ENCODE results near the gene LHX1.

LHX1 gene

DNA sequence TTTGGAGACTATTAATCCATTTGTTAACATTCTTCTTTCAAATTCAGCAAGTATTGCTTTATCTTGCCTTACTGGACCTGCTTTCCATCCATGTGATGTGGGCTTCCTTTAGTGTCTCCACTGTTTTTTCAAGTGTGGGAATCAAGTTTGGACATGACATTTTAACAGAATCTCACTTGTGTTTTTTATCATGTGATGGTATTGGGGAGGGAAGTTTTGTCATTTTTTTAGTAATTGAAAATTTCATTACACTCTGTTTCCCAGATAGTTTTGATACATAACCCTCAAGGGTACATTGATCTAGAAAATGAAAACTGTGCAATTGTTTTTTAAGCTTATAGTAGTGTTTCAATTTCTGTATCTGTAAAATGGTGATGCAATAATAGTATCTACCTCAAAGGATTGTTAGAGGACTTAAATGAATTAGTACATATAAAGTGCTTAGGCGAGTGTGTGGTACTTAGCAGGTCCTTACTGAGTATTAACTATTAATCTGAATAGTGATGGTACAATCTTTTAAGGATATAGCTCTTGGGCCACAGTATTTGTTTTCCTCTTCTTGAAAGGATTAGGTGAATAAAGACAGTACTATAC, 38.7 kb downstream of the LHX1 start:
- no peak for DNase-seq

DNA sequence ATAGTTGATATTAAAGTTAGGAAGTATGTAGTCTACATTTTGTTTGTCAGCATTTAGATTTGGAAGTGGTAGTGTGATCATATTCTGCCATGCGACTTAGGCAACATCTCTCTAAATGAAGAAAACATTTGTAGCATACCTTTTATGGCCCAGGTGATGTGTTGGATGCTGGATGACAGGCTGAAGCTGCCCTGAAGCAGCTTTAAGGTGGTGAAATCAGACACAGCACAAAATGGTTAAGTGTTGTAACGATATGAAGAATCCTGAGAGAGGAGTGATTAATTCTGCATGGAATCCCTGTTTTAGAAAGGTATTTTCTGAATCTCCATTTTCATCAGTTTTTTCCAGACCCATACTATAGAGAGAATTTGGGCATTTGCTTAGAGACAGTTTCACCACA, 39.8 kb downstream of the LHX1 start:
- DNase-seq, result no peak

DNA sequence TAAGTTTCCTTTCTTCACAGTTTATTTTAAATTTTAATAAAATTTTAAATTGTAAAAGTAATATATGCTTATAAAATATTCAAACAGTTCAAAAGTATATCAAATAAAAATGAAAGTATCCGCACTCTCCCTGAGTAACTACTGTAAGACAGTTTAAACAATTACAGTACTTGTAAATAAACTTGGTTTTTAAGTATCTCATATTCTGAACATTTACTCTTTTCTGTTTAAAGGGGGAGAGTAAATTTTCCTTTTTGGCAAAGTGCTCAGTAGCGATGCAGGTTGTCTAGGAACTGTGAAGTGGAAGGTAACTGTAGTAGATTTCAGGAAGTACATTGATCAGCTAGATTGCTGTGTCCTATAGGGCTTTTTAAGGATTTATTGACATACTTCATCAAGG, 40.3 kb downstream of the LHX1 start:
- no peak for DNase-seq

DNA sequence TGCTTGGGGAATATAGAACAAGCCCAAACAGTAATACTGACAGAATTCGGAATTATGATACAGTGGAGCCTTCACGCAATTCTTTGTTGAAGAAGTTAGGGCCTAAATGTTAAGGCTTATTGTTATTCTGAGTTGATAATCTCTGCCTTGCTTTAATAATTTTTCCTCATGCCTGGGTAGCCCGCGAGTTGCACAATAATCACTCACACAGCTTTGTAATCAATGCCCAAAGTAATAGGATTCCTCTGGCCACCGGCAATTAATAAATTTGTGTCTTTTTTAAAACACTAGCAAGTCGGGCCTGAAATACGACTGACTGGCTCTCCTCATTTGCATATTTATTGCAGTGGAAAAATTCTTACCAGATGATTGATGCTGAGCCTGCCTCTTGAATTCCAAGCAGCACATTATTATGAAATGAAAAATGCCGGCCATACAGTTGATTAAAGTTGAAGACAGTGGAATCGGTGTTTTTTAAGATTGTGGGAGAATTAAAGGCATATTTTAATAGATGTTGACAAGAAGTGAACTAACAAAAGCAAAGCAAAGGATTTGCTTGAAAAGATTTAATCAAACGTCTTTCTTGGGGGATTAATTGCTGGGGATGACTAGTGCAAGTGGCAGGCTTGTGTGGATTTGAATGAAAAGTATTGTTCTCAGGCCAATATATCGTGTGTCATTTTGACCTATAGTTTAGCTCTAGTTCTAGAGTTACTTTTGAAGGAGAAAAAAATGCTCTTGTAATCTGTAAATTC, 41.7 kb downstream of the LHX1 start:
- no peak for DNase-seq

DNA sequence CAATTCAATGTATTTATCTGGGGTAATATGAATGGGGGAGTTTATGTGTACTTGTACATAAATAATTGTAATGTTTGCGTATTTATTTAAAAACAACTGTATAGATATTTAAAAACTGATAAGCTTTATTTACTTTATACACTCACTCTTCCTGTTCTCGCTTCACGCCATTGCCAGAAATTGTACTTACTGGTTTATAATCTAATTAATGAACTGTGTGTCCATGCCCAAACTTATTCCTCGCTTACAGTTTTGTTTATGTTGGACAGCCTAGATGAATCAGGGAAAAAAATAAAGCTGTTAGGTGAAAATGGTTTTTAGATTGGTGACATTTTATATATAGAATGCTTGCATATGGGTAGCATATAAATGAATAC, 42.3 kb downstream of the LHX1 start:
- DNase-seq, result no peak

DNA sequence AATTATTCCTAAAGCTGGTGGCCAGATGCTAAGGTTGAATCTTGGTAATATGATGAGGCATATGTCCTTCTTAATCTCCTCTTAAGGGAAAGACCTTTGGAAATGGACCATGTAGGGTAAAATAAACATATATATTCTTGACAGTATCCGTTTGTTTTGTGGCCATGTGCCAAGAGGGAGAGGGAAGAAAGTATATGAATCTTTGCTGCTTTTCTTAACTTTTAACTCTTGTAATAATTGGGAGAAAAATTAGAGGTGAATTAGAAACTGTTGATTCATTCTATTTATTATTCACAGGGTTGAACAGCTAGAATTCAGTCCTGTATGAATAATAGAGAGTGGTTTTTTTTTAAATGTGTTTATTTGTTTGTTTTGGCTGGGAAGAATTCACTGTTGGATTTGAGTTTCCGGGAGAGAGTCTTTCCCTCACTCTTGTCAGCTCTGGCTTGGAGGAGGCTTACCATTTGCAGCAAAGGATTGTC, 43.0 kb downstream of the LHX1 start:
- no peak for DNase-seq

DNA sequence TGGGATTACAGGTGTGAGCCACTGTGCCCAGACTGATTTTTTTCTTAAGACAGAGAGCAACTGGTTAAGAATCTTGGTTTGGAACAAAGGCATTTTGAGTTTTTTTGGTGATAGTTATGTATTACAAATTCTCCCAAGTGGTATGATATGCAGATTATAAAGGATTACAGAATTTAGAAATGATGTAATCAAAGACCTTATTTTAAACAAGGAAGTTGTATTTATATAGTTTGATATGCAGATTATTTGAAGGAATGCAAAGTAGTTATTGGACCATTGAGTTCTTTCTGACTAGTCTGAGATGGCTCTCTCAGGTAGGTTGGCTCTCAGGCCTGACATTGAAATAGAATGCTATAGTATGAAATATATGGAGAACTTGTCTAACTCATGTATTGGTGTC, 46.3 kb downstream of the LHX1 start:
- DNase-seq, result no peak

DNA sequence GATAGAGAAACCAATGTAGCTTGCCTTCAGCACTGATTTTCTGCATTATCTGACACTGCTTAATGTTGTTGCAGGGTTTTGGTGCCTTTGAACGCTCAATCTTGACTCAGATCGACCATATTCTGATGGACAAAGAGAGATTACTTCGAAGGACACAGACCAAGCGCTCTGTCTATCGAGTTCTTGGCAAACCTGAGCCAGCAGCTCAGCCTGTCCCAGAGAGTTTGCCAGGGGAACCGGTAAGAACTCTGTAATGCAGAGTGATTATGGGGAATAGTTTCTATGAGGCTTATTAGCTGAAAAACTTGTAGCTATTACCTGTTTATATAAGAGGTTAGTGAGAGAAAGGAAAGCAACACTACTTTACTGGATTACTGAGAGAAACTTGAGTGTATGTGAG, 51.9 kb downstream of the LHX1 start:
- DNase-seq, result no peak

DNA sequence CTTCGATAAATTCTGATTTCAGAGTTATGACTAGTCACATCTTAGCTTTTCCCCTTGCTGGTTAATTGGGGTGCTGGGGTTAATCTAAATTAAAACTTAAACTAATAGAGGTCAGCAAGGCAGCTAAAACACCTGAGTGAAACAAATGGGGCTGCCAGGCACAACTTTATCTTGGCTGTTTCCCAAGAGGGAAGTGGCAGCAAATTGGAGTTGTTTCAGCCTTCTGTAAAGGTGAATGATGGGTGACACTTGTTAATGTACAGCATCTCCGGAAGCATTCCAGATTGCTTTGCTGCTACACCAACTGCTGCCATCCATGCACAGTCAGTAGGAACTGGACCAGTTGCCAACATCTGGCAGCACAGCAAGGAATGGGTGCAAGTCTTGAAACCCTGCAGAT, 55.4 kb downstream of the LHX1 start:
- no peak for DNase-seq

DNA sequence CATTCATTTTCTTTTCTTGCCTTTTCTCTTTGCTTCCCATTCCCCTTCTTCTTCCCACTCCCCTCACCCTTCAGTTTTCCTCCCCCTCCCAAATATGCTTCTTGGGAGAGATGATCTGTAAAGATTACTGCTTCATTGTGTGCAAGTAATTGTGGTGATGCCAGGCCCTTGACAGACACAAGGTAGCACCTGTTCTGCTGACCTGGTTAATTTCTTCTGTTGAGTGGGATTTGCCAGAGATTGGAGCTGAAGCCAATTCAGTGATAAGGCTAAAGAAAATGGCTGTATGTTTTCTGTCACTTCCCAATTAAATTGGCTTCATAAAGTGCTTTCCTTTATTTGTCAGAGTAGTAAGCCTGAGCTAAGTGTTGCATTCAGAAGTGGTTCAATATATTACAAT, 56.0 kb downstream of the LHX1 start:
- DNase-seq, result no peak

All from hematopoietic multipotent progenitor cell treated with erythropoietin and hydrocortisone succinate and interleukin-3 and kit ligand, for 6 days (in vitro differentiated cells).